ENCODE measurements around the gene ATP2B3. TPM values are rescaled to one million over a fixed set of nuclear protein-coding genes. Genes with fewer than 3 reads are reported as not detected.

The ATP2B3 gene
- total RNA-seq, 4 donors from 2014 or later, result 0.13 to 0.37 (median 0.31) TPM; not detected in 1

- TF ChIP-seq POLR2A (IDR thresholded peaks at IDR 0.05) (no peak), EP300 (IDR thresholded peaks at IDR 0.05) (no peak), CTCF (IDR thresholded peaks at IDR 0.05) (no peak), POLR2AphosphoS5 (IDR thresholded peaks at IDR 0.05) (no peak)
- no peak overlapping the region for H3K4me3 ChIP-seq
- ATAC-seq, result no peak
- H3K27me3 ChIP-seq, result peaks cover 9% of the 10 kb centered on the region
- H3K4me1 ChIP-seq, result peaks cover 0 to 34% (median 5%) of the 10 kb centered on the region in 3 donors
- no peak overlapping the region for H3K27ac ChIP-seq
- no peaks in the 10 kb centered on the region for H3K9me3 ChIP-seq
- WGBS, 2 donors (ENCODE audit: low coverage in 1 of 2), result 79% methylated on average over 5 of the region's 12 CpGs; no CpG with 5 or more reads in 1 of the 2 donors
- H3K36me3 ChIP-seq, result no peaks in the 10 kb centered on the region
These were observed 24.9 kb upstream of the ATP2B3 start for GRCh38 chrX:153492543-153492942.

- Histone ChIP-seq H3K27me3 (peaks cover 9% of the 10 kb centered on the region), H3K4me3 (no peak overlapping the region), H3K36me3 (no peaks in the 10 kb centered on the region), H3K27ac (no peak overlapping the region), H3K9me3 (no peaks in the 10 kb centered on the region), H3K4me1 (peaks cover 0 to 30% (median 5%) of the 10 kb centered on the region in 3 donors)
- ATAC-seq, result no peak
- WGBS, 2 donors (ENCODE audit: low coverage in 1 of 2), result 81% methylated on average over 7 of the region's 11 CpGs; no CpG with 5 or more reads in 1 of the 2 donors
- TF ChIP-seq EP300 (IDR thresholded peaks at IDR 0.05) (no peak), POLR2A (IDR thresholded peaks at IDR 0.05) (no peak), CTCF (IDR thresholded peaks at IDR 0.05) (no peak), POLR2AphosphoS5 (IDR thresholded peaks at IDR 0.05) (no peak)
These were observed 24.4 kb upstream of the ATP2B3 start for GRCh38 chrX:153493085-153493484.

GRCh38 chrX:153494061-153494460 is 23.4 kb upstream of the ATP2B3 start:
- H3K9me3 ChIP-seq, result no peaks in the 10 kb centered on the region
- no peaks in the 10 kb centered on the region for H3K36me3 ChIP-seq
- H3K27me3 ChIP-seq, result peaks cover 9% of the 10 kb centered on the region
- H3K27ac ChIP-seq, result peak overlapping the region in 3 of 4 donors; percentile 45 to 68 (median 67)
- H3K4me3 ChIP-seq, result no peak overlapping the region
- peak; percentile 11 for ATAC-seq
- TF ChIP-seq POLR2A (IDR thresholded peaks at IDR 0.05) (no peak), EP300 (IDR thresholded peaks at IDR 0.05) (no peak), CTCF (IDR thresholded peaks at IDR 0.05) (no peak), POLR2AphosphoS5 (IDR thresholded peaks at IDR 0.05) (no peak)
- no CpG with 5 or more reads among the region's 12 CpGs for WGBS, 2 donors (ENCODE audit: low coverage in 1 of 2)
- peaks cover 0 to 21% (median 0%) of the 10 kb centered on the region in 3 donors for H3K4me1 ChIP-seq

- TF ChIP-seq CTCF (IDR thresholded peaks at IDR 0.05) (peak in 2 of 4 experiments; percentile 31 to 48), POLR2A (IDR thresholded peaks at IDR 0.05) (no peak), EP300 (IDR thresholded peaks at IDR 0.05) (no peak), POLR2AphosphoS5 (IDR thresholded peaks at IDR 0.05) (no peak)
- Histone ChIP-seq H3K4me3 (peak within 1 kb of the TSS; percentile 10 to 38), H3K27ac (peak within 1 kb of the TSS in 3 of 4 donors; percentile 45 to 68 (median 67)), H3K36me3 (no peaks in the 10 kb centered on the region), H3K27me3 (peaks cover 9% of the 10 kb centered on the region), H3K9me3 (no peaks in the 10 kb centered on the region), H3K4me1 (peaks cover 0 to 27% (median 0%) of the 10 kb centered on the region in 3 donors)
- WGBS, 2 donors (ENCODE audit: low coverage in 1 of 2), result 6 to 33% methylated on average over 1 to 8 of the region's 41 CpGs
- ATAC-seq, result peak; percentile 16
These were observed 22.7 kb upstream of the ATP2B3 start, which contains the start of gene BGN for GRCh38 chrX:153494541-153495361. TSS of gene BGN (plus strand) at chrX:153494980. CDS start at chrX:153504632, 9,652 bp downstream.
